Measurements from ENCODE around the gene GPX3.

The GPX3 gene

DNA sequence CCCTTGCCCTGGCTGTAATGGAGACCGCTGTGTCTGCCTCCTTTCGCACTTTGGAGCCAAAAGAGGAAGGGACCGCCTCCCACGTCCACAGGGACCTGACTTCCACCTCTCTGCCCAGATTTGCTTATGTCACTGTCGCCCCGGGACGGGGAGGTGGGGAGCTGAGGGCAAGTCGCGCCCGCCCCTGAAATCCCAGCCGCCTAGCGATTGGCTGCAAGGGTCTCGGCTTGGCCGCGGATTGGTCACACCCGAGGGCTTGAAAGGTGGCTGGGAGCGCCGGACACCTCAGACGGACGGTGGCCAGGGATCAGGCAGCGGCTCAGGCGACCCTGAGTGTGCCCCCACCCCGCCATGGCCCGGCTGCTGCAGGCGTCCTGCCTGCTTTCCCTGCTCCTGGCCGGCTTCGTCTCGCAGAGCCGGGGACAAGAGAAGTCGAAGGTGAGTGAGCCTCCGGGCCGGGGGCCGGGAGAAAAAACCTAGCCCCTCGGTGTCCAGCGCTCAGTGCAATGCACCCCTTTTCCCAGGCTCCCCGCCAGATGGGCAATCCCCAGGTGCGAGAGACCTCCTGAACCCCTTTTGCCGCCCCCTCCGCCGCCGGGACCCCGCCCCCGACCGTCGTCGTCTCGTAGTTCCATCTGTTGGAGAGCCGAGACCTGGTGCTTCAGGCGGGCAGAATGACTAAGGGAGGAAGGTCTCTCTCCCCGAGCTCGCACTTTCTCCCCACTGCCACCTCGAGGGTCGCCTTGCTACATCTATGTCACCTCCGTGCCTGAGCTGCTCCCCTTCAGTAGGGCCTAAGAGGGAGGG lies at the start of gene GPX3:
Gene GPX3 (plus strand): TSS at position 288 of the 807 bp plus-strand sequence. CDS start 64 bp downstream, at position 352.
- in situ Hi-C loops (cut with MboI; ENCODE audit: low sequenced_read_pairs), result no loop called here

DNA sequence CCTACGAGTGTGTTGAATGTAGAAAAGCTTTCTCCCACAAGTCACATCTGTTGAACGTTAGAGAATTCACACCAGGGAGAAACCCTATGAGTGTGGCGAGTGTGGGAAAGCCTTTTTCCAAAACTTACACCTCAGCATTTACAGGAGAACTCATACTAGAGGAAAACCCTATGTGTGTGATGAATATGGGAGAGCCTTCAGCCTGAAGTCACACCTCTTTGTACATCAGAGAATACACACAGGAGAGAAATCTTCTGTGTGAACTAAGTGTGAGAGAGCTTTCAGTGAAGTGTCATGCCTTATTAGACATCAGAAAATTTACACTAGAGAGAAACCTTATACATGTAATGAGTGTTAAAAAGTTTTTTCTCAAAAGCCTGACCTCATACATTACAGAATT lies 41.8 kb upstream of the GPX3 start:
- in situ Hi-C loops (cut with MboI; ENCODE audit: low sequenced_read_pairs), result no loop called here

- in situ Hi-C loops (cut with MboI; ENCODE audit: low sequenced_read_pairs), result no loop called here
Measured at GRCh38 chr5:150987746-150988145, 32.6 kb upstream of the GPX3 start.

DNA sequence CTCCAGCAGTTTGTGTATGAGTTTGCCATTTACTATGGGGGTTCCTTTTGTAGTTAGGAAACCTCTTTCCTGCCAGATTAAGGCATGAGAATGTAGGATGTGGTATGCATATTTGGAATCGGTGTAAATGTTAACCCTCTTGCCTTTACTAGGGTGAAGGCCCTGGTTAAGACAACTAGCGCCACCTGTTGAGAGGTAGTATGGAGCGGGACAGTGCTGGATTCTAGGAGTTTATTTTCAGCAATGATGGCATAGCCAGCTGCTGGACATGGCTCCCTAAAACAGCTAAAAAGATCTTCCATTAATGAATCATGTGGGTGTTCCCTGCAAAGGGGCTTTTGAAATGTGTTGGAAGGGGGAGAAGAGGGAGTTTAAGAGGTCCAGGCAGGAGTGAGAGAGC lies 30.7 kb upstream of the GPX3 start:
- in situ Hi-C loops (cut with MboI; ENCODE audit: low sequenced_read_pairs), result no loop called here

DNA sequence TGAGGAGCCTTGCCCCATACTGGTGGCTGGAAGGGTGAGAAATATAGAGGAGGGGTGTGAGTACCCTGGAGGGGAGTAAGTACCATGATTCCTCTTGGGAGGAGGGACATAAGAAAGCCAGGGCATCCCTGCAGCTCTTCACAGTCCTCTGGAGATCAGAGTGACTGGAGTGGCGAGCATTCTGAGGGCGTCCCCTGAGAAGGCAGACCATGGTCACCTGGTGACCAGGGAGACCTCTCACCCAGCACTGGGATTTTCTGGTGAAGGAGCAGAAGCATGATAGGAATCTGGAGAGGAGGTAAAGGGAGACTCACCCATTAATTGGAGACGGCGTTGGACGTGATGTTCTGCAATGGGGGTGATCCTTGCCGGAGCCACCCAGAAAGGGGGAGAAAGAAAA lies 27.7 kb upstream of the GPX3 start:
- in situ Hi-C loops (cut with MboI; ENCODE audit: low sequenced_read_pairs), result no loop called here

DNA sequence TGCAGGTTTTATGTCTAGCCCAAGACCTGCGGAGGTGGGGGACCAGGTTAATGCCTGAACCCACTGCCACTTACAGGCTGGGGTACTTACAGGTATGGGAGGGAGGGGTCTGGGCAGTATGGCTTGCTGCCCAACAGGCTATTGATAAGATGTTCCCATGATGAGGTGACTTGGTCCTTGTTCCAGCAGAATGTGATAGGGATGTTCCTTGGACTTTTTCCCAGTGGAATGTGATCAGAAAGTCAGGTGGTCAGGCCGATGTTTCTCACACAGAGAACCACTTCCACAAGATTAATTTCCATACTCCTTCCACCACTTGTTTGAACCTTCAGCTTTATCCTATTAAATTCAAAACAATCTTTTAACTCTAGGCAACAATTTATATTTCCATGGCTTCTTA lies 27.0 kb upstream of the GPX3 start:
- in situ Hi-C loops (cut with MboI; ENCODE audit: low sequenced_read_pairs), result no loop called here

DNA sequence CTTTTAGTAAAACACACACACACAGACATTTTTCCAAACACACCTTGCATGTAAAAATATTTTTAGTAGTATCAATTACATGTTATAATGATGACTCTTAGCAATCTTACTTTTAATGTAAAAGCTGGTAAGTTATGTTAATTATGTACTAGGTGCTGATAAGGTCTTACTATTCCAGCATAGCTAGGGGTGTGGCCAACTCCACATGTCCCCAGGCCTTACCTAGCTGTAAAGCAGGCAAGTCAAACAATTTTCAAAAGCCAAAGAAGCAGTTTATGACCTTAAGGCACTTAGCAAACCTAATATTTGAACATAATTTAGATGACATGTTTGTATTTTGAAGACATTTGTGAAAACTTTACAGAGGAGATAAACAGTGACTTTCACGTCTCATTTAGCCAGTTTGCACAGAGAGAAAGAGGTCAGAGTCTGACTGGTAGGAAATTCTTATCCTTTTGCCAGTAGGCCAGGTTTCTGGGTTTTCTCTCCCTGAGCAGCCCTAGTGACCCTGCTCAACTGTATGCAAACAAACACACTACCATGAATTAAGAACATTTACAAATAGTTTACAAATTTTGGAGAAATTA lies 26.5 kb upstream of the GPX3 start:
- in situ Hi-C loops (cut with MboI; ENCODE audit: low sequenced_read_pairs), result no loop called here

DNA sequence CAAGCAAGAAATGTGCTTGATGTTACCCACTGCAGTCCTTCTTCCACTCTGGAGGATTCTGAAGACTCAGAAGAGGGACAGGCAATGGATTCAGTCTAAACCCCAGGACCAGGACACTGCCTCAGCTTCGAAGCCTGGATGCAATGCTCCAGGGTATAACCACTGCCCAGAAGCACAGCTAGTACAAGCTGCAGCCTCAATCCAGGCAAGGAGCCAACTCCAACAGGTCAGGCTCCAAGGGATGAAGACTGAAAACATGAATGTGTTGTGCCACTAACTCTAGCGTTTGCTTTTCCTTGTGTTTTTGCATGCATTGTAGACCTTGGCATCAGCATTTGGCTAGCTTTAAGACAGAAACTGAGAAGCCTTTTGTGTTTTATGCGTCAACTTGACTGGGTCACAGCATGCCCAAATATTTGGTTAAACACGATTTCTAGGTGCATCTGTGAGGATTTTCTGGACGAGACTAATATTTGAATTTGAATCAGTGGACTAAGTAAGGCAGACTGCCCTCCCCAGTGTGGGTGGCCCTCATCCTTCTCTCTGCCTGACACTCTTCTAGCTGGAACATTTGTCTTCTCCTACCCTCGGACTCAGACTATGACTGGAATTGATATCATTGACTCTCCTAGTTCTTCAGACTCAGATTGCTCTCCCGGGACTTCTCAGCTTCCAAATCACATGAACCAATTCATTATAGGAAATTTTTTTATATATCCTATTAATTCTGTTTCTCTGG lies 20.5 kb upstream of the GPX3 start:
- in situ Hi-C loops (cut with MboI; ENCODE audit: low sequenced_read_pairs), result no loop called here

- in situ Hi-C loops (cut with MboI; ENCODE audit: low sequenced_read_pairs), result no loop called here
Measured at GRCh38 chr5:151001436-151001835, 19.0 kb upstream of the GPX3 start.

- in situ Hi-C loops (cut with MboI; ENCODE audit: low sequenced_read_pairs), result no loop called here
Measured at GRCh38 chr5:151002250-151002649, 18.1 kb upstream of the GPX3 start.

- in situ Hi-C loops (cut with MboI; ENCODE audit: low sequenced_read_pairs), result no loop called here
Measured at GRCh38 chr5:151002681-151003502, 17.5 kb upstream of the GPX3 start.

DNA sequence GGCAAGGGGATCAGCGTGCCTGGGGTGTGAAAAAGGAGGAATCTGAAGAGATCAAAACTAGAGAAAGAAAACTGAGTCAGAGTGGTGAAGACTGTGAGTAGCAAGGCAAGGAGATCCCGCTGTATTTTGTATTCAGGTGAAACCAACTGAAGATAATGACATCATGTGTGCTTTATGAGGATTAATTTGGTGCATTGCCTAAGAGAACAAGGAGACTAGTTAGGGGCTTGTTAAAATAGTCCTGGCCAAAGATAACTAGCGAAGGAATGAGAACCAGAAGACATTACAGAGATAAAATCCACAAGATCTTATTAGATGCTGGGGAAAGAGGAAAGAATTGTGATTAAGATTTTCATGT lies 16.9 kb upstream of the GPX3 start:
- in situ Hi-C loops (cut with MboI; ENCODE audit: low sequenced_read_pairs), result no loop called here

GRCh38 chr5:151004499-151004898 lies 15.9 kb upstream of the GPX3 start:
- in situ Hi-C loops (cut with MboI; ENCODE audit: low sequenced_read_pairs), result no loop called here

GRCh38 chr5:151005187-151005949 lies 15.0 kb upstream of the GPX3 start:
- in situ Hi-C loops (cut with MboI; ENCODE audit: low sequenced_read_pairs), result no loop called here

GRCh38 chr5:151005950-151006576 lies 14.3 kb upstream of the GPX3 start:
- in situ Hi-C loops (cut with MboI; ENCODE audit: low sequenced_read_pairs), result no loop called here

DNA sequence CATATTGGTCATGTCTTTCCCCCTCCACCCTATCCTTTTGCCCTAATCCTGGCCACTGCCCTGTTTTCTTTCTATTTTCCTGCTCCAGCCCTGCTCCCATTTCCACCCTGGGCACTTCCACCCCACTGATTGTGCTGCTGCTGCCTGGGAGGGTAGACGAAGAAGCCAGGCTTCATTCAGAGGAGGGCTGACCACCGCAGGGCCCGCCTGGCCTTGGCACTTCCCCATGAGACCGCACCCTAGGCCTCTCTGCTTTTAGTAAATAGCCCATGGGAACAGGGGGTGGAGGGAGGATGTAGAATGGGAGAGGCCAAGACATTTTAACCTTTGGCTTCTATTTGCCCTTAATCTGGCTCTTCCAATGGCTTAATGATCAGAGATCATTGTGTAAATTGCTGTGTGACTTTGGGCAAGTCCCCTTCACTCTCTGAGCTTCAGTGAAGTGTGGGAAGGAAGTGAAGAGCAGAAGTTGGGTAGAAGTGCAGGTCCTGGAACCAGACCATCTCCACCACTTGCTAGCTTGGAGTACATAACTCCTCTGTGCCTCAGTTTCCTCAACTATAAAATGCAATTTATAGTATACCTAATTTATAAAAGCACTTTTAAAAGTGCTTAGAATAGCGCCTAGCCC lies 13.6 kb upstream of the GPX3 start:
- in situ Hi-C loops (cut with MboI; ENCODE audit: low sequenced_read_pairs), result no loop called here

DNA sequence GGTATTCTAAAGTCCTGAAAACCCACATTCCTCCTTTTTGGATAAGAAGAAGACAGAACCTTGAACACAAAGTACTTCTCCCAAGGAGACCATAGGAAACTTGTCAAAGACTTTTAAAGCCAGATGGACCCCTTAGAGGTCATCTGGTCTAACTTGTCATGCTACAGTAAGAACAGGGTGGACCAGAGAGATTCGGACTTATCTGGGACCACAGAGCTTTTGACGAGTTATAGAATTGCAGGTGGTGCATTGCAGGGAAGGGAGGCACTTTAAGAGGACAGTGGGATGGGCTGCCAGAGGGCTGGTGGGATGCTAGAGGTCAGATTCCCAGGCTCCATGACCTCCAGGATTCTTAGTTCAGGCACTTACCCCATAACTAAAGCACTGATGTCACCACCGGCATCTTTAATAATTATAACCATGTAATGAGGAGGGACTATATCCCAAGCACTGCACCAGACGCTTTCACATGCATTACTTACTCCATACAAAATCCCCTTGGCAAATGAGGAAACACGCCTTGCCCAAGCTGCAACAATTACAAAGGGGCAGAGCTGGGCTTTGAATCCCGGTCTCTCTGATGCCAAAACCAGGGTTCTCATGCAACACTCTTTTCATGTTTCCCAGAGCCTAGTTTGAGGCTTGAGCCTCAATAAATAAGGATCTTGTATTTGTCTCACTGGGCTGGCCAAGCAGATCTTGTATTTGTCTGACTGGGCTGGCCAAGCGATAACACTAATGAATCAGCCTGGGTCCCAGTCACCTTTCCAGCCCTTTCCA lies 12.8 kb upstream of the GPX3 start:
- in situ Hi-C loops (cut with MboI; ENCODE audit: low sequenced_read_pairs), result no loop called here

- in situ Hi-C loops (cut with MboI; ENCODE audit: low sequenced_read_pairs), result no loop called here
Measured at GRCh38 chr5:151008210-151008491, 12.2 kb upstream of the GPX3 start.

- in situ Hi-C loops (cut with MboI; ENCODE audit: low sequenced_read_pairs), result no loop called here
Measured at GRCh38 chr5:151008906-151009305, 11.5 kb upstream of the GPX3 start.

Data from HL-60/S4 (cell line).